IMR-90 (cell line): Measurements from ENCODE around the gene CKAP5. TPM values are rescaled to one million over a fixed set of nuclear protein-coding genes. Genes with fewer than 3 reads are reported as not detected.

Experiments
- ATAC-seq: fragments of 200-7000 bp; cut with Tn5 transposase; 2 replicates; pipeline ENCODE4 v1.9.1; 2020; ENCODE audit warnings: low read depth, mild to moderate bottlenecking, moderate library complexity
- BruUV-seq: library from RNA; stranded (reverse); fragments of 400-500 nt; replicated peaks from 2 replicates; lab custom pipeline; 2021; lab: Mats Ljungman, UMichigan
- CTCF ChIA-PET: fragments of 300-600 bp; formaldehyde crosslinking; extraction: SDS; loops from one replicate; lab custom pipeline; 2021; ENCODE audit warnings: antibody characterized with exemption; lab: Yijun Ruan, JAX
- POLR2A ChIA-PET: fragments of 300-600 bp; sonication (Branson Sonifier 250); formaldehyde crosslinking; loops from one replicate; lab custom pipeline; 2022; ENCODE audit warnings: antibody characterized with exemption; ENCODE audit not compliant: unreplicated experiment; lab: Charles Lee
- DNase-seq: peaks from one replicate; pipeline ENCODE4 v3.0.0; 2013
- H2AFZ ChIP-seq: replicated peaks from 2 replicates; pipeline ENCODE3; 2013; ENCODE audit warnings: low read length, mild to moderate bottlenecking; ENCODE audit not compliant: poor library complexity
- H2AK5ac ChIP-seq: 2 replicates; pipeline ENCODE4 v1.6.1; 2013; ENCODE audit warnings: low read depth, low read length, inconsistent platforms
- H2AK9ac ChIP-seq: replicated peaks from 2 replicates; pipeline ENCODE3; 2013; ENCODE audit warnings: mild to moderate bottlenecking, low read depth, low read length, moderate library complexity; ENCODE audit not compliant: poor library complexity
- H2BK120ac ChIP-seq: 2 replicates; pipeline ENCODE4 v1.6.1; 2013; ENCODE audit warnings: low read depth, low read length, inconsistent platforms
- H2BK15ac ChIP-seq: 3 replicates; pipeline ENCODE4 v1.6.1; 2013; ENCODE audit warnings: low read depth, low read length, inconsistent platforms
- H2BK20ac ChIP-seq: 2 replicates; pipeline ENCODE4 v1.6.1; 2013; ENCODE audit warnings: low read depth, mild to moderate bottlenecking, inconsistent platforms, low read length, moderate library complexity
- H2BK5ac ChIP-seq: 2 replicates; pipeline ENCODE4 v1.6.1; 2013; ENCODE audit warnings: mild to moderate bottlenecking, low read depth, low read length, inconsistent platforms; ENCODE audit not compliant: poor library complexity, severe bottlenecking
- H3K14ac ChIP-seq: replicated peaks from 2 replicates; pipeline ENCODE4 v1.6.1; 2013; ENCODE audit warnings: low read depth, low read length, inconsistent platforms
- H3K18ac ChIP-seq: 2 replicates; pipeline ENCODE4 v1.6.1; 2013; ENCODE audit warnings: low read depth, low read length, control low read depth
- H3K23ac ChIP-seq: 2 replicates; pipeline ENCODE4 v1.6.1; 2013; ENCODE audit warnings: low read depth, low read length, inconsistent platforms
- H3K27ac ChIP-seq: 2 replicates; pipeline ENCODE4 v1.5.1; 2013; ENCODE audit warnings: mild to moderate bottlenecking, control low read depth, low read length; ENCODE audit not compliant: insufficient read depth
- H3K27me3 ChIP-seq: 2 replicates; pipeline ENCODE4 v1.6.1; 2013; ENCODE audit warnings: low read length; ENCODE audit not compliant: control insufficient read depth, insufficient read depth
- H3K36me3 ChIP-seq: 2 replicates; pipeline ENCODE4 v1.6.1; 2013; ENCODE audit warnings: low read length, mixed read lengths; ENCODE audit not compliant: control insufficient read depth, insufficient read depth
- H3K4ac ChIP-seq: 2 replicates; pipeline ENCODE4 v1.6.1; 2013; ENCODE audit warnings: low read depth, low read length, inconsistent platforms
- H3K4me1 ChIP-seq: 2 replicates; pipeline ENCODE4 v1.6.1; 2013; ENCODE audit warnings: low read length, mixed read lengths; ENCODE audit not compliant: control insufficient read depth, insufficient read depth
- H3K4me2 ChIP-seq: 2 replicates; pipeline ENCODE4 v1.6.1; 2013; ENCODE audit warnings: low read depth, mild to moderate bottlenecking, control low read depth, low read length, moderate library complexity
- H3K4me3 ChIP-seq: 2 replicates; pipeline ENCODE4 v1.5.1; 2013; ENCODE audit warnings: low read depth, mild to moderate bottlenecking, control low read depth, low read length, moderate library complexity; ENCODE audit not compliant: insufficient read depth
- H3K56ac ChIP-seq: 2 replicates; pipeline ENCODE4 v1.6.1; 2013; ENCODE audit warnings: low read length, inconsistent platforms; ENCODE audit not compliant: insufficient read depth; ENCODE audit errors: extremely low read depth
- H3K79me1 ChIP-seq, 2 experiments: 2 replicates each; pipeline ENCODE4 v1.6.1; 2013; ENCODE audit warnings: low read length in 2 of 2, inconsistent platforms in 1 of 2, low read depth in 1 of 2
- H3K9ac ChIP-seq: 2 replicates; pipeline ENCODE4 v1.6.1; 2013; ENCODE audit warnings: low read depth, low read length, control low read depth
- H3K9me1 ChIP-seq: 2 replicates; pipeline ENCODE4 v1.6.1; 2013; ENCODE audit warnings: low read length, inconsistent platforms; ENCODE audit not compliant: insufficient read depth
- H3K9me3 ChIP-seq: 2 replicates; pipeline ENCODE4 v1.6.1; 2013; ENCODE audit warnings: low read length; ENCODE audit not compliant: control insufficient read depth, insufficient read depth
- H4K20me1 ChIP-seq: 2 replicates; pipeline ENCODE4 v1.6.1; 2013; ENCODE audit warnings: low read length, inconsistent platforms; ENCODE audit not compliant: insufficient read depth
- H4K5ac ChIP-seq: 2 replicates; pipeline ENCODE4 v1.6.1; 2013; ENCODE audit warnings: mild to moderate bottlenecking, low read depth, low read length, control low read depth
- H4K8ac ChIP-seq, 2 experiments: 2 replicates each; pipeline ENCODE4 v1.6.1; 2013; ENCODE audit warnings: low read depth in 2 of 2, low read length in 2 of 2, control low read depth in 1 of 2, inconsistent platforms in 1 of 2
- H4K91ac ChIP-seq: 2 replicates; pipeline ENCODE4 v1.6.1; 2013; ENCODE audit warnings: low read depth, low read length, inconsistent platforms; ENCODE audit not compliant: insufficient read depth
- BHLHE40 ChIP-seq: fragments of 150-350 bp; IDR thresholded peaks from 2 replicates; pipeline ENCODE4 v1.6.1; 2016; ENCODE audit warnings: mild to moderate bottlenecking, low read depth, low read length
- CEBPB ChIP-seq: IDR thresholded peaks from 2 replicates; pipeline ENCODE4 v1.6.1; 2012; ENCODE audit warnings: low read depth, low read length, improper control_type of control experiment
- CHD1 ChIP-seq: IDR thresholded peaks from 2 replicates; pipeline ENCODE4 v1.6.1; 2012; ENCODE audit warnings: low read depth, low read length, improper control_type of control experiment
- CTCF ChIP-seq: conservative IDR thresholded peaks from 2 replicates; pipeline ENCODE4 v1.5.1; 2012; ENCODE audit warnings: mild to moderate bottlenecking, low read depth, low read length, improper control_type of control experiment
- FOS ChIP-seq: fragments of 150-350 bp; IDR thresholded peaks from 2 replicates; pipeline ENCODE4 v1.6.1; 2016; ENCODE audit warnings: low read depth, low read length
- MAFK ChIP-seq: IDR thresholded peaks from 2 replicates; pipeline ENCODE4 v1.6.1; 2012; ENCODE audit warnings: low read depth, low read length, improper control_type of control experiment
- MAZ ChIP-seq: IDR thresholded peaks from 2 replicates; pipeline ENCODE4 v1.6.1; 2012; ENCODE audit warnings: low read depth, mild to moderate bottlenecking, low read length, improper control_type of control experiment, moderate library complexity, borderline replicate concordance
- MXI1 ChIP-seq: IDR thresholded peaks from 2 replicates; pipeline ENCODE4 v1.6.1; 2012; ENCODE audit warnings: low read depth, mild to moderate bottlenecking, low read length, moderate library complexity, borderline replicate concordance
- NFE2L2 ChIP-seq: fragments of 150-350 bp; IDR thresholded peaks from 2 replicates; pipeline ENCODE4 v1.6.1; 2016; ENCODE audit warnings: low read depth, mild to moderate bottlenecking, low read length
- POLR2A ChIP-seq: IDR thresholded peaks from 2 replicates; pipeline ENCODE4 v1.6.1; 2012; ENCODE audit warnings: mild to moderate bottlenecking, low read depth, low read length
- RAD21 ChIP-seq: IDR thresholded peaks from 2 replicates; pipeline ENCODE4 v1.6.1; 2012; ENCODE audit warnings: low read length, improper control_type of control experiment
- RCOR1 ChIP-seq: IDR thresholded peaks from 2 replicates; pipeline ENCODE4 v1.6.1; 2012; ENCODE audit warnings: mild to moderate bottlenecking, low read length, improper control_type of control experiment; ENCODE audit not compliant: insufficient replicate concordance
- RFX5 ChIP-seq: IDR thresholded peaks from 2 replicates; pipeline ENCODE4 v1.8.0; 2012; ENCODE audit warnings: low read depth, mild to moderate bottlenecking, low read length, moderate library complexity
- SMC3 ChIP-seq: fragments of 150-350 bp; IDR thresholded peaks from 2 replicates; pipeline ENCODE4 v1.6.1; 2016; ENCODE audit warnings: low read depth, mild to moderate bottlenecking, antibody characterized with exemption, low read length, moderate library complexity
- WGBS, 2 experiments: methylation state at CpG; one replicate each; pipeline versions ENCODE4 v1.1.5 to v1.1.7; 2013; ENCODE audit warnings: missing lambda C conversion rate in 2 of 2; ENCODE audit not compliant: insufficient read length in 1 of 2; ENCODE audit errors: extremely low coverage in 2 of 2; 5-methylcytosine and 5-hydroxymethylcytosine counted together
- dilution Hi-C: fragments of 300-500 bp; cut with HindIII; formaldehyde crosslinking; loops from one replicate; pipeline ENCODE4 v1.14.3; 2018; ENCODE audit warnings: low sequenced_read_pairs; ENCODE audit not compliant: unreplicated experiment
- in situ Hi-C: fragments of 300-500 bp; cut with MboI; formaldehyde crosslinking; loops from 3 replicates; pipeline ENCODE4 v1.14.3; 2019; ENCODE audit warnings: low sequenced_read_pairs, inconsistent platforms, mixed read lengths
- intact Hi-C: fragments of 100-400 bp; cut with micrococcal nuclease; formaldehyde crosslinking; loops from 2 replicates; pipeline ENCODE4 v1.10.0; 2022
- polyA plus RNA-seq, 3 experiments: library from polyadenylated mRNA; depleted of rRNA; stranded (reverse); fragments of >200 nt; gene quantifications; 2 replicates each; pipeline ENCODE4 v1.2.3, GENCODE V29; 2012; ENCODE audit warnings: low replicate concordance in 1 of 3
- total RNA-seq: library from RNA; depleted of rRNA; stranded (reverse); fragments of >200 nt; gene quantifications from 2 replicates; pipeline ENCODE4 v1.2.3, GENCODE V29; 2012
- TF ChIP-seq, protein P1 (sequence below): fragments of 150-350 bp; IDR thresholded peaks from 2 replicates; pipeline ENCODE4 v1.6.1; 2017; ENCODE audit warnings: mild to moderate bottlenecking, antibody characterized with exemption, low read length, low read depth
- TF ChIP-seq, protein P2 (sequence below): fragments of 150-350 bp; IDR thresholded peaks from 2 replicates; pipeline ENCODE4 v1.6.1; 2016; ENCODE audit warnings: low read depth, mild to moderate bottlenecking, low read length, moderate library complexity, borderline replicate concordance

CKAP5 gene
- total and polyA plus RNA-seq, 2 of the 4 experiments (the other 2 are of a cell fraction), result 59.5 to 79.2 TPM

- POLR2A ChIA-PET, result no interaction called here
- intact Hi-C loops, result no loop called here
Observed at GRCh38 chr11:46892109-46892508, 46.0 kb upstream of the CKAP5 start.

More at GRCh38 chr11:46892109-46892508, 46.0 kb upstream of the CKAP5 start:
- H2AK9ac ChIP-seq, result no peak overlapping the region
- CTCF ChIA-PET, result interaction anchor here (0.6 to 2.0 kb wide), 3 partner anchors 28 to 295 kb away, joined by 3 to 8 read pairs (median 4); no protein-coding TSS in a partner anchor
- no peak overlapping the region for H3K27ac ChIP-seq
- WGBS, 2 experiments, result no CpG with 5 or more reads among the region's 2 CpGs
- H3K23ac ChIP-seq, result no peak overlapping the region
- dilution Hi-C loops (no loop called here), in situ Hi-C loops (loop anchor here (25.0 kb wide), 1 partner anchor 470 kb away; the partner anchor contains the start of gene MYBPC3)
- H4K8ac ChIP-seq, result no peak overlapping the region
- H3K14ac ChIP-seq, result no peak overlapping the region
- DNase-seq (no peak), ATAC-seq (no peak)
- TF ChIP-seq MAFK (no peak), RCOR1 (no peak), POLR2A (no peak), NFE2L2 (no peak), CEBPB (no peak), FOS (no peak), SMC3 (no peak), CTCF (no peak), MAZ (no peak), RFX5 (no peak), BHLHE40 (no peak), RAD21 (no peak), CHD1 (no peak), MXI1 (no peak)
- TF ChIP-seq, protein P1, sequence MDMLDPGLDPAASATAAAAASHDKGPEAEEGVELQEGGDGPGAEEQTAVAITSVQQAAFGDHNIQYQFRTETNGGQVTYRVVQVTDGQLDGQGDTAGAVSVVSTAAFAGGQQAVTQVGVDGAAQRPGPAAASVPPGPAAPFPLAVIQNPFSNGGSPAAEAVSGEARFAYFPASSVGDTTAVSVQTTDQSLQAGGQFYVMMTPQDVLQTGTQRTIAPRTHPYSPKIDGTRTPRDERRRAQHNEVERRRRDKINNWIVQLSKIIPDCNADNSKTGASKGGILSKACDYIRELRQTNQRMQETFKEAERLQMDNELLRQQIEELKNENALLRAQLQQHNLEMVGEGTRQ, result no peak
- TF ChIP-seq, protein P2, sequence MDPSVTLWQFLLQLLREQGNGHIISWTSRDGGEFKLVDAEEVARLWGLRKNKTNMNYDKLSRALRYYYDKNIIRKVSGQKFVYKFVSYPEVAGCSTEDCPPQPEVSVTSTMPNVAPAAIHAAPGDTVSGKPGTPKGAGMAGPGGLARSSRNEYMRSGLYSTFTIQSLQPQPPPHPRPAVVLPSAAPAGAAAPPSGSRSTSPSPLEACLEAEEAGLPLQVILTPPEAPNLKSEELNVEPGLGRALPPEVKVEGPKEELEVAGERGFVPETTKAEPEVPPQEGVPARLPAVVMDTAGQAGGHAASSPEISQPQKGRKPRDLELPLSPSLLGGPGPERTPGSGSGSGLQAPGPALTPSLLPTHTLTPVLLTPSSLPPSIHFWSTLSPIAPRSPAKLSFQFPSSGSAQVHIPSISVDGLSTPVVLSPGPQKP, result no peak
- H3K4me2 ChIP-seq, result no peak overlapping the region
- H3K56ac ChIP-seq, result no peak overlapping the region
- no peak overlapping the region for H3K18ac ChIP-seq
- H3K4ac ChIP-seq, result no peak overlapping the region
- no peaks in the 10 kb centered on the region for H4K20me1 ChIP-seq
- no peak overlapping the region for H2AK5ac ChIP-seq
- no TSS peak for BruUV-seq
- H3K9ac ChIP-seq, result no peak overlapping the region
- H3K4me1 ChIP-seq, result no peaks in the 10 kb centered on the region; the same call in 1 of the 2 replicates
- no peak overlapping the region for H2BK5ac ChIP-seq
- H2BK15ac ChIP-seq, result no peak overlapping the region
- no peak overlapping the region for H2BK20ac ChIP-seq
- H4K5ac ChIP-seq, result no peak overlapping the region
- H3K4me3 ChIP-seq, result no peak overlapping the region
- H2AFZ ChIP-seq, result no peak overlapping the region
- H3K9me3 ChIP-seq, result no peaks in the 10 kb centered on the region
- peaks cover 6% of the 10 kb centered on the region for H3K36me3 ChIP-seq
- no peaks in the 10 kb centered on the region for H3K79me1 ChIP-seq
- no peaks in the 10 kb centered on the region for H3K27me3 ChIP-seq
- no peaks in the 10 kb centered on the region for H3K9me1 ChIP-seq
- no peak overlapping the region for H2BK120ac ChIP-seq
- no peak overlapping the region for H4K91ac ChIP-seq
